HEK293 (cell line): Measurements from ENCODE around the gene RNF144A.

ENCODE experiments used
- CTCF ChIA-PET: fragments of 350-600 bp; formaldehyde crosslinking; extraction: SDS; loops from one replicate; lab custom pipeline; 2021; ENCODE audit warnings: antibody characterized with exemption; lab: Yijun Ruan, JAX
- POLR2A ChIA-PET: fragments of 300-600 bp; formaldehyde crosslinking; extraction: SDS; loops from one replicate; lab custom pipeline; 2020; ENCODE audit warnings: antibody characterized with exemption, inconsistent platforms; lab: Yijun Ruan, JAX
- H3K27ac ChIP-seq: fragments of 200-500 bp; sonication (Bioruptor generic); 2 replicates; pipeline ENCODE4 v1.5.1; 2014; ENCODE audit warnings: low read depth, low read length, control low read depth, inconsistent platforms; ENCODE audit errors: extremely low read depth
- H3K36me3 ChIP-seq, 2 experiments: fragments of 200-500 bp in 1 of 2; sonication (Bioruptor generic) in 1 of 2; 1 replicate in 1 of 2; 2 replicates in 1 of 2; pipeline ENCODE4 v1.5.1; 2014 to 2017; ENCODE audit warnings: inconsistent platforms in 2 of 2, low read length in 2 of 2; ENCODE audit not compliant: control insufficient read depth in 2 of 2, insufficient read depth in 1 of 2
- H3K4me1 ChIP-seq: fragments of 200-500 bp; sonication (Bioruptor generic); 2 replicates; pipeline ENCODE4 v1.5.1; 2014; ENCODE audit warnings: mild to moderate bottlenecking, low read length, inconsistent platforms; ENCODE audit not compliant: control insufficient read depth, insufficient read depth
- H3K4me3 ChIP-seq: 2 replicates; pipeline ENCODE4 v1.5.1; 2011; ENCODE audit warnings: low read depth, mild to moderate bottlenecking, control low read depth, low read length, moderate library complexity
- H3K9me3 ChIP-seq: fragments of 200-500 bp; sonication (Bioruptor generic); 2 replicates; pipeline ENCODE4 v1.5.1; 2014; ENCODE audit warnings: low read depth, low read length, inconsistent platforms; ENCODE audit not compliant: control insufficient read depth, insufficient read depth
- BCL11A ChIP-seq: fragments of 450-650 bp; formaldehyde crosslinking; IDR thresholded peaks from 2 replicates; pipeline ENCODE4 v1.5.1; 2016; ENCODE audit warnings: low read depth, missing biosample characterization, missing genetic modification characterization
- SP2 ChIP-seq: fragments of 450-650 bp; formaldehyde crosslinking; IDR thresholded peaks from 2 replicates; pipeline ENCODE4 v1.5.1; 2016; ENCODE audit warnings: missing biosample characterization, missing genetic modification characterization
- ZEB2 ChIP-seq: fragments of 450-650 bp; formaldehyde crosslinking; IDR thresholded peaks from 2 replicates; pipeline ENCODE4 v1.5.1; 2016; ENCODE audit warnings: missing biosample characterization, missing genetic modification characterization
- ZNF239 ChIP-seq: fragments of 450-650 bp; formaldehyde crosslinking; IDR thresholded peaks from 2 replicates; pipeline ENCODE4 v1.5.1; 2016; ENCODE audit warnings: missing biosample characterization, missing genetic modification characterization
- ZNF248 ChIP-seq: fragments of 450-650 bp; formaldehyde crosslinking; IDR thresholded peaks from 2 replicates; pipeline ENCODE4 v1.5.1; 2017; ENCODE audit warnings: missing biosample characterization, missing genetic modification characterization
- ZNF292 ChIP-seq: fragments of 450-650 bp; formaldehyde crosslinking; IDR thresholded peaks from 2 replicates; pipeline ENCODE4 v1.5.1; 2016; ENCODE audit warnings: low read depth, missing biosample characterization, missing genetic modification characterization, borderline replicate concordance
- ZNF37A ChIP-seq: fragments of 450-650 bp; IDR thresholded peaks from 2 replicates; pipeline ENCODE4 v1.5.1; 2018; ENCODE audit warnings: missing biosample characterization, missing genetic modification characterization
- ZNF394 ChIP-seq: fragments of 450-650 bp; formaldehyde crosslinking; IDR thresholded peaks from 2 replicates; pipeline ENCODE4 v1.5.1; 2016; ENCODE audit warnings: missing biosample characterization, missing genetic modification characterization, mild to moderate bottlenecking, moderate library complexity, borderline replicate concordance
- ZNF423 ChIP-seq: fragments of 450-650 bp; formaldehyde crosslinking; IDR thresholded peaks from 2 replicates; pipeline ENCODE4 v1.5.1; 2016; ENCODE audit warnings: missing biosample characterization, missing genetic modification characterization
- ZNF433 ChIP-seq: fragments of 450-650 bp; formaldehyde crosslinking; IDR thresholded peaks from 2 replicates; pipeline ENCODE4 v1.5.1; 2016; ENCODE audit warnings: missing biosample characterization, missing genetic modification characterization, low read depth
- ZNF510 ChIP-seq: fragments of 450-650 bp; formaldehyde crosslinking; IDR thresholded peaks from 2 replicates; pipeline ENCODE4 v1.5.1; 2018; ENCODE audit warnings: mild to moderate bottlenecking, missing genetic modification characterization, missing biosample characterization; ENCODE audit not compliant: insufficient replicate concordance
- ZNF555 ChIP-seq: fragments of 450-650 bp; formaldehyde crosslinking; conservative IDR thresholded peaks from 2 replicates; pipeline ENCODE4 v1.5.1; 2017; ENCODE audit warnings: missing biosample characterization, mild to moderate bottlenecking, missing genetic modification characterization, inconsistent platforms
- ZNF560 ChIP-seq: fragments of 450-650 bp; formaldehyde crosslinking; IDR thresholded peaks from 2 replicates; pipeline ENCODE4 v1.5.1; 2017; ENCODE audit warnings: missing biosample characterization, missing genetic modification characterization, borderline replicate concordance
- ZNF571 ChIP-seq: fragments of 450-650 bp; formaldehyde crosslinking; IDR thresholded peaks from 2 replicates; pipeline ENCODE4 v1.5.0; 2017; ENCODE audit warnings: missing biosample characterization, missing genetic modification characterization
- ZNF624 ChIP-seq: fragments of 450-650 bp; formaldehyde crosslinking; IDR thresholded peaks from 2 replicates; pipeline ENCODE4 v1.5.1; 2017; ENCODE audit warnings: missing biosample characterization, missing genetic modification characterization
- ZNF664 ChIP-seq: fragments of 450-650 bp; formaldehyde crosslinking; IDR thresholded peaks from 2 replicates; pipeline ENCODE4 v1.5.1; 2016; ENCODE audit warnings: missing biosample characterization, missing genetic modification characterization
- ZNF792 ChIP-seq: fragments of 450-650 bp; formaldehyde crosslinking; IDR thresholded peaks from 2 replicates; pipeline ENCODE4 v1.5.1; 2016; ENCODE audit warnings: missing biosample characterization, missing genetic modification characterization
- TF ChIP-seq, protein P1 (sequence below): fragments of 450-650 bp; formaldehyde crosslinking; IDR thresholded peaks from 2 replicates; pipeline ENCODE4 v1.5.1; 2016; ENCODE audit warnings: missing biosample characterization, missing genetic modification characterization, low read depth
- TF ChIP-seq, protein P2 (sequence below): fragments of 450-650 bp; formaldehyde crosslinking; IDR thresholded peaks from 2 replicates; pipeline ENCODE4 v1.5.1; 2017; ENCODE audit warnings: missing biosample characterization, missing genetic modification characterization
- TF ChIP-seq, protein P3 (sequence below): fragments of 450-650 bp; formaldehyde crosslinking; conservative IDR thresholded peaks from 2 replicates; pipeline ENCODE4 v1.5.1; 2016; ENCODE audit warnings: low read depth, missing biosample characterization, missing genetic modification characterization
- TF ChIP-seq, protein P4 (sequence below): IDR thresholded peaks from 2 replicates; pipeline ENCODE4 v1.6.1; 2011; ENCODE audit warnings: mild to moderate bottlenecking, low read depth, low read length, borderline replicate concordance
- TF ChIP-seq, protein P5 (sequence below): fragments of 450-650 bp; formaldehyde crosslinking; IDR thresholded peaks from 2 replicates; pipeline ENCODE4 v1.5.1; 2017; ENCODE audit warnings: missing biosample characterization, missing genetic modification characterization
- TF ChIP-seq, protein P6 (sequence below): fragments of 450-650 bp; formaldehyde crosslinking; IDR thresholded peaks from 2 replicates; pipeline ENCODE4 v1.5.1; 2016; ENCODE audit warnings: missing biosample characterization, missing genetic modification characterization, borderline replicate concordance

The RNF144A gene

DNA sequence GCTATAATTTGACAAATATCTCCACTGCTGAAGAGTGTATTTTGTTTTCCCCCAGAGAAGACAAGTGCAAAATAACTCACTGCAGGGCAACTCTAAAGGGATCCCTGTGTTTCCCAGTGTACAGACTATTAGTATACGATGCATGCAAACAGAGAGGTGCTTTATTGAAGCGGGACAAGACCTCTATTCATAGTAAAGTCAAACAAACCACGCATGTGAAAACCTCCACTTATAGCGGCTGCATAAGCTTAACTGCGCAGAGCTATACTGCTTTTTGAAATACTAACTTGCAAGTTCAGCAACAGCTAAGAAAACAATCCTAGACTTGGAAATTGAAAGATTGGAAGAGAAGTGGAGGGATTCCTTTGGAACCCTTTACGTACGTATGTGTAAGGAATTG is 15.6 kb downstream of the RNF144A start (continued):
- TF ChIP-seq, protein P1, sequence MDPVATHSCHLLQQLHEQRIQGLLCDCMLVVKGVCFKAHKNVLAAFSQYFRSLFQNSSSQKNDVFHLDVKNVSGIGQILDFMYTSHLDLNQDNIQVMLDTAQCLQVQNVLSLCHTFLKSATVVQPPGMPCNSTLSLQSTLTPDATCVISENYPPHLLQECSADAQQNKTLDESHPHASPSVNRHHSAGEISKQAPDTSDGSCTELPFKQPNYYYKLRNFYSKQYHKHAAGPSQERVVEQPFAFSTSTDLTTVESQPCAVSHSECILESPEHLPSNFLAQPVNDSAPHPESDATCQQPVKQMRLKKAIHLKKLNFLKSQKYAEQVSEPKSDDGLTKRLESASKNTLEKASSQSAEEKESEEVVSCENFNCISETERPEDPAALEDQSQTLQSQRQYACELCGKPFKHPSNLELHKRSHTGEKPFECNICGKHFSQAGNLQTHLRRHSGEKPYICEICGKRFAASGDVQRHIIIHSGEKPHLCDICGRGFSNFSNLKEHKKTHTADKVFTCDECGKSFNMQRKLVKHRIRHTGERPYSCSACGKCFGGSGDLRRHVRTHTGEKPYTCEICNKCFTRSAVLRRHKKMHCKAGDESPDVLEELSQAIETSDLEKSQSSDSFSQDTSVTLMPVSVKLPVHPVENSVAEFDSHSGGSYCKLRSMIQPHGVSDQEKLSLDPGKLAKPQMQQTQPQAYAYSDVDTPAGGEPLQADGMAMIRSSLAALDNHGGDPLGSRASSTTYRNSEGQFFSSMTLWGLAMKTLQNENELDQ = no peak
- no peak for TF ChIP-seq ZNF37A (tag by site-specific recombination)
- TF ChIP-seq, protein P2, sequence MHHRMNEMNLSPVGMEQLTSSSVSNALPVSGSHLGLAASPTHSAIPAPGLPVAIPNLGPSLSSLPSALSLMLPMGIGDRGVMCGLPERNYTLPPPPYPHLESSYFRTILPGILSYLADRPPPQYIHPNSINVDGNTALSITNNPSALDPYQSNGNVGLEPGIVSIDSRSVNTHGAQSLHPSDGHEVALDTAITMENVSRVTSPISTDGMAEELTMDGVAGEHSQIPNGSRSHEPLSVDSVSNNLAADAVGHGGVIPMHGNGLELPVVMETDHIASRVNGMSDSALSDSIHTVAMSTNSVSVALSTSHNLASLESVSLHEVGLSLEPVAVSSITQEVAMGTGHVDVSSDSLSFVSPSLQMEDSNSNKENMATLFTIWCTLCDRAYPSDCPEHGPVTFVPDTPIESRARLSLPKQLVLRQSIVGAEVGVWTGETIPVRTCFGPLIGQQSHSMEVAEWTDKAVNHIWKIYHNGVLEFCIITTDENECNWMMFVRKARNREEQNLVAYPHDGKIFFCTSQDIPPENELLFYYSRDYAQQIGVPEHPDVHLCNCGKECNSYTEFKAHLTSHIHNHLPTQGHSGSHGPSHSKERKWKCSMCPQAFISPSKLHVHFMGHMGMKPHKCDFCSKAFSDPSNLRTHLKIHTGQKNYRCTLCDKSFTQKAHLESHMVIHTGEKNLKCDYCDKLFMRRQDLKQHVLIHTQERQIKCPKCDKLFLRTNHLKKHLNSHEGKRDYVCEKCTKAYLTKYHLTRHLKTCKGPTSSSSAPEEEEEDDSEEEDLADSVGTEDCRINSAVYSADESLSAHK (tag by site-specific recombination) = no peak
- TF ChIP-seq ZNF292 (tag by site-specific recombination) = no peak
- no peak for TF ChIP-seq ZNF571 (tag by site-specific recombination)
- TF ChIP-seq, protein P3, sequence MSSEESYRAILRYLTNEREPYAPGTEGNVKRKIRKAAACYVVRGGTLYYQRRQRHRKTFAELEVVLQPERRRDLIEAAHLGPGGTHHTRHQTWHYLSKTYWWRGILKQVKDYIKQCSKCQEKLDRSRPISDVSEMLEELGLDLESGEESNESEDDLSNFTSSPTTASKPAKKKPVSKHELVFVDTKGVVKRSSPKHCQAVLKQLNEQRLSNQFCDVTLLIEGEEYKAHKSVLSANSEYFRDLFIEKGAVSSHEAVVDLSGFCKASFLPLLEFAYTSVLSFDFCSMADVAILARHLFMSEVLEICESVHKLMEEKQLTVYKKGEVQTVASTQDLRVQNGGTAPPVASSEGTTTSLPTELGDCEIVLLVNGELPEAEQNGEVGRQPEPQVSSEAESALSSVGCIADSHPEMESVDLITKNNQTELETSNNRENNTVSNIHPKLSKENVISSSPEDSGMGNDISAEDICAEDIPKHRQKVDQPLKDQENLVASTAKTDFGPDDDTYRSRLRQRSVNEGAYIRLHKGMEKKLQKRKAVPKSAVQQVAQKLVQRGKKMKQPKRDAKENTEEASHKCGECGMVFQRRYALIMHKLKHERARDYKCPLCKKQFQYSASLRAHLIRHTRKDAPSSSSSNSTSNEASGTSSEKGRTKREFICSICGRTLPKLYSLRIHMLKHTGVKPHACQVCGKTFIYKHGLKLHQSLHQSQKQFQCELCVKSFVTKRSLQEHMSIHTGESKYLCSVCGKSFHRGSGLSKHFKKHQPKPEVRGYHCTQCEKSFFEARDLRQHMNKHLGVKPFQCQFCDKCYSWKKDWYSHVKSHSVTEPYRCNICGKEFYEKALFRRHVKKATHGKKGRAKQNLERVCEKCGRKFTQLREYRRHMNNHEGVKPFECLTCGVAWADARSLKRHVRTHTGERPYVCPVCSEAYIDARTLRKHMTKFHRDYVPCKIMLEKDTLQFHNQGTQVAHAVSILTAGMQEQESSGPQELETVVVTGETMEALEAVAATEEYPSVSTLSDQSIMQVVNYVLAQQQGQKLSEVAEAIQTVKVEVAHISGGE (tag by site-specific recombination) = no peak
- TF ChIP-seq ZNF624 (tag by site-specific recombination) = no peak
- no peak for TF ChIP-seq BCL11A (tag by site-specific recombination)

DNA sequence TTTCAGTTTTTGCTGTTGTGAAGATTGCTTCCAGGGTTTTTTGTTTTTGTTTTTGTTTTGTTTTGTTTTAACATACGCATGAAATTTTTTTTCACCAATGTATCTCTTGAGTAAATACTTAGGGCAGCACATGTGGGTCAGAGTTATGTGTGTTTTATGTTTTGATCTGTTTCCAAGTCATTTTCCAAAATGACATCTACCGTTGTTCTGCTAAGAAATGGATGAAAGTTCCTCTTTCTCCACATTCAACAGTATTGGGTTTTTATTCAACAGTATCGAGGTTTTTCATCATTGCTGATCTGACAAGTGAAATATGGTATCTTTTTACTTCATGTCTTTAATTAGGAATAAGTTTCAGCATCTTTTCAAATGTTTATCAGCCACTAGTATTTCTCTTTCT is 16.7 kb downstream of the RNF144A start:
- POLR2A ChIA-PET = interaction anchor here (1.2 kb wide), 1 partner anchor 87 kb away, joined by 3 read pairs; no protein-coding TSS in a partner anchor

DNA sequence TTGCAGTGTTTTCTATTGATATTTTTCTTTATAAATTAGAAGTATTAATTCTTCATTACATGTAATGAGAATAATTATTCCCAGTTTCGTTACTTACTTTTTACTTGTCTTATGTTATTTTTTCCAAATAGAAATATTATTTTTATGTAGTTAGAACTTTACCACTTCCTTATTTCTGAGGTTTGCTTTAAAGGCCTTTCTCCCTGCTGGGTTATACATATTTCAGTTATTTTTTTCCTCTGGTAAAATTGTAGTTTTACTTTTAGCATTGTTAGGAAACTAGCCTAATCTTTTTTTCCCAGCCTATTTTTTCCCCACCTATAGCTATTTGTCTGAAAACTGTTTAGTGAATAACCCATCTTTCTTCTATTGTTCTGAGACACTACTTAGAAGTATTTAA is 17.1 kb downstream of the RNF144A start:
- CTCF ChIA-PET = interaction anchor here (0.9 kb wide), 1 partner anchor 18 kb away, joined by 4 read pairs; no protein-coding TSS in a partner anchor
- Histone ChIP-seq H3K36me3 (no peaks in the 10 kb centered on the region), H3K4me1 (no peaks in the 10 kb centered on the region), H3K9me3 (no peaks in the 10 kb centered on the region), H3K4me3 (no peak overlapping the region), H3K27ac (no peak overlapping the region)
- POLR2A ChIA-PET = interaction anchor here (1.2 kb wide), 1 partner anchor 87 kb away, joined by 3 read pairs; no protein-coding TSS in a partner anchor
- TF ChIP-seq, protein P4, sequence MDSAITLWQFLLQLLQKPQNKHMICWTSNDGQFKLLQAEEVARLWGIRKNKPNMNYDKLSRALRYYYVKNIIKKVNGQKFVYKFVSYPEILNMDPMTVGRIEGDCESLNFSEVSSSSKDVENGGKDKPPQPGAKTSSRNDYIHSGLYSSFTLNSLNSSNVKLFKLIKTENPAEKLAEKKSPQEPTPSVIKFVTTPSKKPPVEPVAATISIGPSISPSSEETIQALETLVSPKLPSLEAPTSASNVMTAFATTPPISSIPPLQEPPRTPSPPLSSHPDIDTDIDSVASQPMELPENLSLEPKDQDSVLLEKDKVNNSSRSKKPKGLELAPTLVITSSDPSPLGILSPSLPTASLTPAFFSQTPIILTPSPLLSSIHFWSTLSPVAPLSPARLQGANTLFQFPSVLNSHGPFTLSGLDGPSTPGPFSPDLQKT = no peak
- TF ChIP-seq, protein P5, sequence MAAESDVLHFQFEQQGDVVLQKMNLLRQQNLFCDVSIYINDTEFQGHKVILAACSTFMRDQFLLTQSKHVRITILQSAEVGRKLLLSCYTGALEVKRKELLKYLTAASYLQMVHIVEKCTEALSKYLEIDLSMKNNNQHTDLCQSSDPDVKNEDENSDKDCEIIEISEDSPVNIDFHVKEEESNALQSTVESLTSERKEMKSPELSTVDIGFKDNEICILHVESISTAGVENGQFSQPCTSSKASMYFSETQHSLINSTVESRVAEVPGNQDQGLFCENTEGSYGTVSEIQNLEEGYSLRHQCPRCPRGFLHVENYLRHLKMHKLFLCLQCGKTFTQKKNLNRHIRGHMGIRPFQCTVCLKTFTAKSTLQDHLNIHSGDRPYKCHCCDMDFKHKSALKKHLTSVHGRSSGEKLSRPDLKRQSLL (tag by site-specific recombination) = no peak
- TF ChIP-seq SP2 (tag by site-specific recombination) = no peak
- no peak for TF ChIP-seq ZNF433 (tag by site-specific recombination)
- no peak for TF ChIP-seq ZNF555
- TF ChIP-seq ZNF664 (tag by site-specific recombination) = no peak
- TF ChIP-seq ZNF560 (tag by site-specific recombination) = no peak

More for the DNA sequence above, 16.7 kb downstream of the RNF144A start:
- Histone ChIP-seq H3K4me1 (no peaks in the 10 kb centered on the region), H3K27ac (no peak overlapping the region), H3K36me3 (no peaks in the 10 kb centered on the region), H3K9me3 (no peaks in the 10 kb centered on the region), H3K4me3 (no peak overlapping the region)
- CTCF ChIA-PET = interaction anchor here (0.6 to 0.9 kb wide), 2 partner anchors 18 to 28 kb away, joined by 4 to 6 read pairs; no protein-coding TSS in a partner anchor
- TF ChIP-seq ZNF292 (tag by site-specific recombination) = no peak
- TF ChIP-seq ZNF248 = no peak
- TF ChIP-seq ZNF239 (tag by site-specific recombination) = no peak
- no peak for TF ChIP-seq ZEB2 (tag by site-specific recombination)
- TF ChIP-seq ZNF394 (tag by site-specific recombination) = no peak
- no peak for TF ChIP-seq ZNF510
- no peak for TF ChIP-seq ZNF423
- TF ChIP-seq, protein P6, sequence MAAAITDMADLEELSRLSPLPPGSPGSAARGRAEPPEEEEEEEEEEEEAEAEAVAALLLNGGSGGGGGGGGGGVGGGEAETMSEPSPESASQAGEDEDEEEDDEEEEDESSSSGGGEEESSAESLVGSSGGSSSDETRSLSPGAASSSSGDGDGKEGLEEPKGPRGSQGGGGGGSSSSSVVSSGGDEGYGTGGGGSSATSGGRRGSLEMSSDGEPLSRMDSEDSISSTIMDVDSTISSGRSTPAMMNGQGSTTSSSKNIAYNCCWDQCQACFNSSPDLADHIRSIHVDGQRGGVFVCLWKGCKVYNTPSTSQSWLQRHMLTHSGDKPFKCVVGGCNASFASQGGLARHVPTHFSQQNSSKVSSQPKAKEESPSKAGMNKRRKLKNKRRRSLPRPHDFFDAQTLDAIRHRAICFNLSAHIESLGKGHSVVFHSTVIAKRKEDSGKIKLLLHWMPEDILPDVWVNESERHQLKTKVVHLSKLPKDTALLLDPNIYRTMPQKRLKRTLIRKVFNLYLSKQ (tag by site-specific recombination) = no peak
- TF ChIP-seq ZNF792 (tag by site-specific recombination) = no peak
